NCI-H748 (cell line): ENCODE results near the gene ANGEL1.

Experiments
- DNase-seq: peaks from one replicate; lab custom pipeline; 2025; ENCODE audit not compliant: unreplicated experiment; lab: John Stamatoyannopoulos, UW

Gene ANGEL1

DNA sequence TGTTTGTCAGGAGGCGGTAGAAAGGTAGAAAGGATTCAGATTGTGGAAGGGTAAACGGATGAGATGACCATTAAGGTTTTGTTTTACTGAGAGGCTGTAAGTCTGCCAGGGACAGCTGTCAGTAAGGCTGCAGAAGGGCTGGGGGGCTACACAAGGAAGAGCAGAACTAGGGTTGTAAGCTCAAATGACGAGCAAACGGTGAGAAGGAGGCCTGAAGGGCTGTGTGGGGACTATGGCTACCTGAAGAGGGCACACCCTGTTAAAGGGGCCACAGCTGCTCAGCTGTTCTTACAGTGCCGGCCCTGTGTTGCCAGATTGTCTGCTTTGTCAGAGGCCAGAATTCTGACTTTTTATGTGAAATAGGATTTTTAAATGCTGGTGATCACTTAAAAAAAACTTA lies 32.3 kb downstream of the ANGEL1 start:
- DNase-seq, result no peak

DNA sequence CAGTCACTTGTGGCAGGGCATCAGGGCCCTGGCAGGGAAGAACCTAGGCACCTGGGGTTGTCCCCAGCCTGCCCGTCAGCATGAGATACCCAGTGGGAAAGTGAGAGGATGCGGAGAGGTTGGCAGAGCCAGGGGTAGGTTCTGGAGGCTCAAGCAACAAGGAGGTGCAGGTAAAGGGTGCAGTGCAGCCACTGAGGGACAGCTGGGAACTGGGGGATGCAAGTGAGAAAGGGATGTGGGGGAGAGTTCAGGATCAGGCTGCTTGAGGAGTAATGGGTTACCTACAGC lies 32.7 kb downstream of the ANGEL1 start:
- DNase-seq, result no peak

DNA sequence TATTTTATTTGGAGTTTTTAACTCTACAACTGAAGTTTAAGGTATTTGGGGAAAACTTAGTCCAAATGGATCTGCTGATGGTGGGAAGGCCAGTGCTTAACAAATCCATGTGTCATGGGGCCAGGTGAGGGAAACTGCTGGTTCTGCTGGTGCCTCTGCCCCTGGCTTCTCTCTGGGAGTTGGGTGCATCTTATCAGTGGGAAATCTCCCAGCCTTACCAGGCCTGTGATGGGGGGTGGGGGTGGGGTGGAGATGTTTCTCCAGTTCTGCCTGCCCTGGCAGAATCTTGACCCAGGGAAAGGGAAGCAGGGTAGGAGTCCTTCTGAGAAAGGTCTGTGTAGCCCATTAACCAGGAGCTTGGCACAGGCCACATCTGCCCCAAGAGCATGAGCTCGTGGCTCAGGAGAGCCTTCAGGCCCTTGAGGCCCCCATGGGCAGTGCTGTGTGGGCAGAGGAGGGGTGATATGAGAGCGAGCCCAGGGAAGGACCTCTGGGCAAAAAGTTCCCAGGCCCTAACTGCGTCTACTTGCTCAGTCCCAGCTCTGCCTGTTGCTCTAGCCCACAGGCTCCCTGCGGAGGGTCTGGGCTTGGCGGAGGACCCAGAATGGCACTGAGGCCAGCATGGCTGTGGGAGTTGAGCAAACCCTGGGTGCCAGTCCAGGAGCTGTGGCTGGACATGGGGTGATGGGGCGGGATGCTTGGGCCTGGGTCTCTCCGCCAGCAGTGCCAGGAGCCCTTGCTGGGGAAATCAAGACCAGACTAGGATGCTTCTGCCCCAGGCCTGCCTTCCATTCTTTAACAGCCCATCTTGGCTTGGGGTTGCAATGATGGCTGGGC lies 33.2 kb downstream of the ANGEL1 start:
- no peak for DNase-seq

DNA sequence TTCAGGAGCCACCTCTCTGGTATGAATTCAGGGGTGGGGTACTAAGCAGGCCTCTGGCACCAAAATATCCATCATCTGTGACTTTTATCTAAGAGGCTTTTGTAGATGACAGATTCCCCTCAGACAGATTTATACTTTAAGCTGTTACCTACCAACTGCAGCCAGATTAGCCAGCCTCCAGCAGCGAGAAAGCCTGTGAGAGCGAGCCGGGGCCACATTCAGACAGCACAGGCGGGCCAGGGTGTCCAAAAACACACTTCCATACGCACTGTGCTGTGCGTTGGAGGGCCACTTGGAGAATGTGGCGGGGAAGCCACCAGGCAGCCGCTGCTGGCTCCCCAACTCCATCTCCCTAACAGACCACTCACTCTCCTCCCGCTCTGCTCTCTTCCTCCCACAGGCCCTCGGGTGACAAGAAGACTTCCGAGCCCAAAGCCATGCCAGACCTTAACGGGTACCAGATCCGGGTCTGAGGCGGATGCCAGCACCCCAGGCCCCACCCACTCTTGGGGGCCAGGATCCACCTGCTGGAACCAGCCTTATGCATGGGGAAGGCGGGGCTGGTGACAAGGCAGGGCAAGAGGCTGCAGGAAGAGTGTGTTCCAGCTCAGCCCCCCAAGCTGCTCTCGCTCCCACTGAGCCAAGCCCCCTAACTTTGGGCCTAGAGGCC lies 34.0 kb downstream of the ANGEL1 start:
- no peak for DNase-seq

DNA sequence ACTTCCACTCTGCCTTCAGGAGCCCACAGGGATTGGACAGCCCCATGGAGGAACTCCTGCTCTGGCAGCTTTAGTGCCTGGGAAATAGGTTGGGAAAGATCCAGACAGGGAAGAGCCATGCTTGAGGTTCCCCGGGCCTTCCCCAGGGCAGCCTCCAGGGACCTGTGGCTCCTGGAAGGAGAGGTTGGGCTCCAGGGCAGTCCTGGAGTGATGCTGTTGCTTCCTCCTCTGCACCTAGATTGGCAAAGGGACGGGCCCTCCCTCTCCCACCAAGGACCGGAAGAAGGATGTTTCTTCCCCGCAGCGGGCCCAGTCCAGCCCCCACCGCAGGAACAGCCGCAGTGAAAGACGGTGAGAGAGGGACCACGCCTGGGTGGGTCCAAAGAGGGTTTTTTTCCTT lies 35.0 kb downstream of the ANGEL1 start:
- no peak for DNase-seq

DNA sequence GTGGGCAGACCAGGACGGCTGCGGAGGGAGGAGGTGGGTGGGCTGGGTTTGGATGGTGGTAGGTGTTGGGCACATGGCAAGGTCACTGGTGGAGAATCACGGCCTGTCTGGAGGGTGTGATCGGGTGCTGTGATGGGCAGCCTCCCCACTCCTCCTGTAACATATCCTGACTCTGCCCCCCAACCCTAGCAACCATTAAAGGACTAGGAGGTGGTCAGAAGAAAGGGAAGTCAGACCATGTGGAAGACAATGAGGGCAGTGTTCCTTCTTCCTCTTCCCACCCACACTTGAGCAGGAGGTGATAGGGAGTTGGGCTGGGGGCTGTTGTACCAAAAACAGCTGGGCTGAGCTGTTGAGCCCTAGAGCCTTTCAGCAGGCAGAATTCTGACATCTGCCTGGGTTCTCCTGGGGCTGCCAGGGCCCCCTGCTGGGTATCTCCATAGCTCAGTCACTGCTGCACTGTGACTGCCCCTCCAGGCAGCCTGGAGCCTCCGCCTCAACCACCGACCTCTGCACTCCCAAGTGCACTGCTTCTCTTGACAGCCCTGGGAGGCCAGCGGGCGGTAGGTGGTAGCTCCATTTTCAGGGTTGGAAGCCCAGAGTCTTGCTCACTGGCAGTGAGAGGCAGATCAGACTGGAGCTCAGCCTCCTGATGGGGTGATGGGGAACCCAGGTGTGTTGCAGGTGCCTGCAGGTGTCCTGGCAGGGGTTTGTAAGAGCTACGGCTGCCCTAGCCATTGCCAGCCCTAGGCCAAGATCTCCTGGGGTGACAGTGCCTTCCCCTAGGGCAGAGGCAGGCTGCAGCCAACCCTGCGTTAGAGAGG lies 36.0 kb downstream of the ANGEL1 start:
- no peak for DNase-seq

DNA sequence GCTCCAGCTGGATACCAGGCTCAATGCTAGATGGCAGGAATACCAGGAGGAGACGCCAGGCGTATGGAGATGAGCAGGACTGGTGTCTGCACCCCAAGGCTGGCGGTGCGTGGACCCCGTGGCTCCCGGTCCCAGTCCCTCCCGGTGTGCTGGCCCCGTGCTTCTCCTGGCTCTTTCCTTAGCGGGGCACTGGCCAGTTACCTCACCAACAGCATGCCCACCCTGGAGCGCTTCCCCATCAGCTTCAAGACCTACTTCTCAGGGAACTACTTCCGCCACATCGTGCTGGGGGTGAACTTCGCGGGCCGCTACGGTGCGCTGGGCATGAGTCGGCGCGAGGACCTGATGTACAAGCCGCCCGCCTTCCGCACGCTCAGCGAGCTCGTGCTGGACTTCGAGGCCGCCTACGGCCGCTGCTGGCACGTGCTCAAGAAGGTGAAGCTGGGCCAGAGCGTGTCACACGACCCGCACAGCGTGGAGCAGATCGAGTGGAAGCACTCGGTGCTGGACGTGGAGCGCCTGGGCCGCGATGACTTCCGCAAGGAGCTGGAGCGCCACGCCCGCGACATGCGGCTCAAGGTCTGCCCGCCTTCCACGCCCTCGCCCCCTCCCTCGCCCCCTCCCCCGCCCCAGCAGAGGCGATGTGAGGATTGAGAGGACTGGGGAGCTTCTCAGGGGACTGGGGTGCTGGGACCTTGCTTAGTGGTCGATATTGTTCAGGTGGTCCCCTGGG lies 36.8 kb downstream of the ANGEL1 start:
- DNase-seq, result no peak

DNA sequence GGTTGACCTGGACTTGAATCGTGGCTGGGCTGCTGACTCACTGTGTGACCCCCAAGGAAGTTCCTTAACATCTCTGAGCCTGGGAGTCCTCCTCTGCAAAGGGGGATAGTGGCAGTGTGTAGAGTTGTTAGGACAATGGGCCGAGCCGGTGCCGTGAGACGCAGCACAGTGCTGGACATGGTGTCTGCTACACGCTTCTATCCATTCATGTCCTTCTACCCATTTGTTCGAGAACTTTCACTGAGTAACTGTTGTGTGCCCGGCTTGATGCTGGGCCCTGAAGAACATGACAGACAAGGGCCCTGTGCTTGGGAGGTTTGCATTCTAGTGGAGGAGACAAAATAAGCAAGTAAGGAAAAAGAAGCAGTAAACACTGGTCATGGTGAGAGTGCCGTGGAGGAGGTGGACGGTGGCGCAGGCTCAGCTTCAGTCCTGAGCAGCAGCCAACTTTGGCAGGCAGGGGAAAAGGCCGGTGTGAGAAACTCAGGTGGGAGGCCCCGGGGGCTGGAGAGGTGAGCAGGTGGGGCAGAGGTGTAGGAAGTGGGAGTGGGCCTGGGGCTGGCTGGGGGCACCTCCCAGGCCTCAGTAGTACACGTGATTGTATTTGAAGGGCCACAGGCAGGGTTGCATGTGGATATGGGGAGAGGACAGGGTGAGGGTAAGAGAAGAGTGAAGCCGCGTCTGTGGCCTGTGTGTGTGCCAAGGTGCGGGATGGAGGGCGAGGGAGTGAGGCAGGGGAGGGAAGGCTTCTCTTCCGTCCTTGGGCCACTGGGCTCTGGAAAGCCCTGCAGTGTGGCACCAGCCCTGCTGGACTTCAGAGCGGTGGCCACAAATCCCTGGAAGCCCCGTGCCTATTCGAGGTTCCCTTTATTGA lies 37.6 kb downstream of the ANGEL1 start:
- no peak for DNase-seq

DNA sequence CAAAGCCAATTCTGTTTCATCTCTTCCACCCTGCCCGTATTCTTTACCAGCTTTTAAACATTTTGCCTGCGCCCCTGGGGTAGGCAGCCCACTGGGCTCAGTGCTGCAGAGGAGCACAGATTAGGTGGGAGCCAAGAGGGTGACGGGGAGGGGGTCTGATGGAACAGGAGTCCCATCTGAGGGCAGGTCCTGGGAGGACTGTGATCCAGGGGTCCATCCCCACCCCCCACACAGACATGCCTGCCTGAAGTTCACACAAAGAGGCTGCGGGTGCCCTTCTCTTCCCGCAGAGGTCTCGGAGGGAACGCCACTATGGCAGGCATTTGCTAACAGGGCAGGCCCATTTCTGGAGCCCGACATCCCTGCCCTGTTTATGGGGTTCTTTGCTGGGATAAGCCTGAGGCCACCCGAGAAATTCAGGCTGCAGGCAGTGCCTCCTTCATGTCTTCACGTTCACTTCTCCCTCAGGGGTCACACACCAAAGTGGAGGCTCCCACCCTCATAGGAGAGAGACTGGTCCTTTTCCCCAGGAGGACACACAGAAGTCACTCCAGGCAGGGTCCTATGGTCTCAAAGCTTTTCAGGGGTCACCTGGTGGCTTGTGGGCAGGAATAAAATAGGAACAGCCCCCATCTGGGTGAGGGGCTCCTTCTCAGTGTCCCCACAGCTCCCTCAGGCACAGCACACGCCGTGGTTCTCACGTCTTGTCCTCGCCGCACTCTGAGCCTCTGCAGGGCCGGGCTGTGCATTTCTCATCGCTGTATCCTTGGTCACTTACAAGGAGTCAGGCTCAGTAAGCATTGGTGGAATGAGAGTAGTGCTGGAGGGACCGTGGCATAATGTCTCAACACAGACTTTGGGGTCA lies 38.5 kb downstream of the ANGEL1 start:
- no peak for DNase-seq

DNA sequence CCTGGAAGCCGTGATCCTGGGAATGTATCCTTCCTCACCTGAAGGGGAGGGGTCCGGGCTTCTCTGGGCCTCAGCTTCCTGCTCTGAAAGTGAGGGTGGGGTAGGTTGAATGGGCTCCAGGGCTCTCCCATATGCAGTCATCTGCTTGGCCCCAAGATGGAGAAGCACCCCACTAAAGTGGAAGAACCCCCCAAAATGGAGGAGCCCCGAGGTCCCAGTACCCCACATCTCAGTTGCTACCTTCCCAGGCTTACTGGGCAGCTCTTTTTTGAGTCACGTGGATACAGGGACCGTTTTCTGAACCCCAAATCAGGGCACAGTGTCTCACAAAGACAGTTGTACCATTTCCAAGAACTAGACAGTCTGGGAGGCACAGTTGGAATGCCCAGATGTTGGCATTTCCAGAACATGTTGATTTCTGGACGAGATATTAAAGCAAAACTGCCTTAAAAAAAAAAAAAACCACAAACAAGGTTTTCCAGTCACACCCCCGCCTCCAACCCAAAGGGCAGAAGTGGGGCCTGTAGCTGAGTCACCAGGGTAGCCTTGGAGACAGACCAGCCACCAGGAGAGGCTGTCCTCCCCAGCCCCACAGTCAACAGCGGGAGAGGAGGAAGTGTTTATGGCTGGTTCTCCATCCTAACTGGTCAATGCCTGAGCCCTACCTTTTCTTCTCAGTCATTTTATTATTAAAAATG lies 39.3 kb downstream of the ANGEL1 start:
- DNase-seq, result no peak

DNA sequence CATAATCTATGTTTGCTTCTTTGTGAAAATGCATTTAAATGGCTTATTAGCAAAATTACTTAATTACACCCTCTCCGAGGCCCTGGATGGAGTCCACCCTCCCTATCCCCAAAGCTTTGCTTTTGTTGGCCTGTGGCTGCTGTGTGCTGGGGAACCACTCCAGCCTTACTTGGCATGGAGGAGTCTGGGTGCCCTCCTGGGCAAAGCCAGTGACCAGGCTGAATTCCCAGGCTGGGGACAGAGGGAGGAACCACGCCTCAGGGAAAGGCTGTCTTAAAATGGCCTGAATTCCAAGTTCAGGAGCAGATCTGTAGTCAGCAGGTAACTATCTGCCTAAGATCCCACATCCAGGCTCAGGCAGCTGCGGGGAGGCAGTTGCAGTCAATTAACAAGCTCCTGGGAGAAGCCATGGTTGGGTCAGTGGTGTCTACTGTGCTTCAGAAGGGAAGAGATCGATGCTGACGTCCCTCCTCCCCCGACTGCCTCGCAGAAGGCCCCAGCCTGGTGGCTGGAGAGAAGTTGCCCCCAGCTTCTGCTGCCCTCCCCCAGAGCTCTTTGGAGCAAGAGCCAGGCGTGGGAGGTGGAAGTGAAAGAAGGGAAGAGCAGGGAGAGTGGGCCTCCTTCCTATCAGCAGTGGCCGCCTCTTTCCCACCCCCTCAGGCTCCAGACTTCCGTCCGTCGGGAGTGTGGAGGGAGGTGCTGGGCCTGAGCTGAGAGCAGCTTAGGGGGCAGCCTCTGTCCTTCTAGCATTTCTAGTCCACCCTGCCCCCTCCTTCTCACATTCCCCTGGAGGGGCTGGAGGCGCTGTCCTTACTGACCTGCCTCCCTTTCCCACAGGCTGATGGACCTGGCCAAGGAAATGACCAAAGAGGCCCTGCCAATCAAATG lies 40.1 kb downstream of the ANGEL1 start:
- DNase-seq, result no peak

DNA sequence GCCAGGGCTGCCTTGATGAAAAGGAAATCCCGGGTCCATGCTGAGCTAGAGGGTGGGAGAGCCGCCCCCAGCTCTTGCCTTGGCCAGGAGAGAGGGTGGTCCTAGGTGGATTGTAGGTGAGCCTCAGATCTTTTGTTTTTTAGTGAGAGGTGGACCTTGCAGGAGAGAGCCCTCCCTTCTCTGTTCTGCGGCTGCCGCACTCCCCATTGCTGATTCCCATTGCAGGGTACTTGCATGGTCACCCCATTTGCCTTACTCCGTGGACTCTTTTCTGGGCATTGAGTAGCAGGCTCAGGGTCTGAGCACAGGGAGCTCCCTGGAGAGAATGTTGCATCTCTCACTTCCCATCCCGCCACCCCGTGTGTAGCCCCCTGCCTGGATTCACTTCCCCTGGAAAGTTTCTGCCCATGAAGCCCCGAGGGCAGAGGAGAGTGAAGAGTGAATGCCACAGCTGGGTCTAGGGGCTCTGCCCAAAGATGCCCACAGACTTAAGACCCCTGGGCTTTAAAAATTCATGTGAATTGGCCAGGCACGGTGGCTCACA lies 41.2 kb downstream of the ANGEL1 start:
- no peak for DNase-seq

DNA sequence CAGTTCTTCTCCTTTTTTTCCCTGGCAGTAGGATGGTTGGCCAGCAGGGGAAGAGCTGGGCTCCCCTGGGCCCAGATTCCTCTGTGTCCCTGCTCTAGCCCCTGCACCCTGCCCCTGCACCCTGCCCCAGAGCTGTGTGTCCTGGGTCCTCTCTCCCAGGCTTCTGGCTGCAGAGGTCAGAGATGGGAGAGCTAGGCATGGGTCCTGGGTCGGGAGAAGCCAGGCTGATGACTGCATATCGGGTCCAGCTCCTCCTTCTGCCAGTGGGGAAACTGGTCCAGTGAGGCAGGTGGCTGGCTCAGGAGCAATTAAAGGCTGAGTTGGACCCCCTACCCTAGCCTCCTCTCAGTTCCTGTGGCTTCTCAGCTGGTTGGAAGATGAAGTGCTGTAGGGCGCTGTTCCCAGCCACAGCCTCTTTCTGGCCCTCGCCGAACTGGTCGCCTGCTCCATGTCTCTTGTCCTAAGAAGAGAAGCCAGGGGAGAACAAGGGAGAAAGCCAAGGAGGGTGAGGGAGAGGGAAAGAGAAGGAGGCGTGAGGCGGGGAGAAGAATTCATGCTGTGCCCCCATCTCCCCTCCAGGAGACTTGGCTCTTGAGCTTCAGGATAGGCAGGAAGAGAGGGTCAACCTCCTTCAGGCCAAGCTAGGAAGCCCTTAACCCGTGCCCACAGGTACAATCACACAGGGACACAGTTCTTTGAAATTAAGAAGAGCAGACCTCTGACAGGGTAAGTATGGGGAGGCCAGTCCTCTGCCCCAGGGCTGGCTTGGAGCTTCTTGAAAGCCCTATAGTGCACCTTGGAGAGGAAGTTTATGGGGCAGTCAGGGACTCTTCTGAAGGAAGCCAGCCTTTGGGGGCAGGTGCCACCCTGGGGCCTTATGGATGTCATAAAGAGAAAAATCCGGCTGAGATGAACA lies 41.9 kb downstream of the ANGEL1 start:
- DNase-seq, result no peak

DNA sequence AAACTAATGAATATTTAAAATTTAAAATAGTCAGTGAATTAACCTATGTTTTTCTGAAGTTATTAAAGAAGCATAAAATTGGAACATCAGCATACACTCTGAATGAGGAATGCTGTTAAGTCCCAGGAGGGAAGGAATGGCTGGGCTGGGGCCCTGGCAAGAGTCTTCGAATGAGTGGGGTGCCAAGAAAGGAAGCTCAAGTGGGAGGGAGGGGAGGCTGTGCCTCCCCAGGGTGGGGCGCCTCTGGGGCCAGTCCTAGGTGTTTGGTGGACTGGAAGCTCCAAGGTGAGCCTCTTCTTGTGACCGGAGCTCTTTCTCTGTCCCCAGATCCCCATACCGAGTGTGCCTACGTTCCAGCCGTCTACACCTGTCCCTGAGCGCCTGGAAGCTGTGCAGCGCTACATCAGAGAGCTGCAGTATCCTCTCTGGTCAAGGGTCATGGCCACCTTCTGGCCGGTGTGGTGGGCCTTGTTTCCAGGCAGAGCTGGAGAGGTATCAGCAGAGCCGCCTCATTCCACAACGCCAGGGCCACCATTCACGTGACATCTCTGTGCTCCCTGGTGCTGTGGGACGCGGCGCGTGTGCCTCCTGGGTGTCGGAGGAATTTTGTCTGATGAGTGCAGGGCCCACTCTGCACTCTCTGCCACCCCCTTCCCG lies 42.9 kb downstream of the ANGEL1 start:
- no peak for DNase-seq

DNA sequence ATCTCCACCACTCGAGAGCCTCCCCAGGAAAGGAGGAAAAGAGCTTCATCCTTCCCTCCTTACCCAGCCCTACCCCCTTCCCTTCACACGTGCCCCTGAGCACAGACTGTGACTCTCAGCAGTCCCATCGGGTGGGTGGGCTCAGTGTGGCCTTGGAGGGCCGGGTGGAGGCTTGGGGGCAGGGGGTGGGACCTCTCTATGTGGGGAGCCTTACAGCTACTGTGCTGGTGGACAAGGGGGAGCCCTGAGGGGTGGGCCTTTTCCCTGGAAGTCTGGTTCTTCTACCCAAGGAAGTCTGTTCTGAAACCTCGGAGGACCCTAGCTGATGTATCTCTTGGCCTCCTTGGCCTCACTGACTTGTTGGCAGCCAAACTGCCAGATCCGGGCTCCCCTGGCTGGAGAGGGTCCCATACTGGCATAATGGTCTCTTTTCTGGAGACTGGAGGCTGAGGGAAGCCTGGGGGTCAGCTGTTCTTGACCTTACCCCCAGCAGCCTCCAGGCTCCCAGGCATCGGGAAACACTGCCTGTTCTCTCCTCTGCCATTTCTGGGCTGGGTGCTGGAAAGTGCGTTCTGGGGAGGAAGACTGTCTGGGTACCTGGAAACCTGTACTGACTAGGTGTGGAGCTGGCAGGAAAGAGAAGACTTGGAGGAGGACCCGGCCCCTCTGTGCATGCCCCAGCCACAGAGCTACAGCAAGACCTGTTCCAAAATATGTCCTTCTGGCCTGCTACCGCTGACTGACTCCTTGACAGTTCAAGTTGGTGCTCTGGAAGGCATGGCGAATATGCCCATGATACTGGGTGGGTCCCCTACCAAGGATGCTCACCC lies 43.8 kb downstream of the ANGEL1 start:
- DNase-seq, result no peak
